Stimulated activated CD4-positive, alpha-beta T cell treated with anti-CD3 and anti-CD28 coated beads, Interleukin-4, amount 100 ng/mL, for 48 hours (primary cell): Measurements from ENCODE around the gene TMEM214.

Experiments
- DNase-seq, 2 donors: peaks; one replicate each; pipeline ENCODE4 v3.0.0-alpha.2; 2020; ENCODE audit warnings: low read depth in 2 of 2

TMEM214 gene

DNA sequence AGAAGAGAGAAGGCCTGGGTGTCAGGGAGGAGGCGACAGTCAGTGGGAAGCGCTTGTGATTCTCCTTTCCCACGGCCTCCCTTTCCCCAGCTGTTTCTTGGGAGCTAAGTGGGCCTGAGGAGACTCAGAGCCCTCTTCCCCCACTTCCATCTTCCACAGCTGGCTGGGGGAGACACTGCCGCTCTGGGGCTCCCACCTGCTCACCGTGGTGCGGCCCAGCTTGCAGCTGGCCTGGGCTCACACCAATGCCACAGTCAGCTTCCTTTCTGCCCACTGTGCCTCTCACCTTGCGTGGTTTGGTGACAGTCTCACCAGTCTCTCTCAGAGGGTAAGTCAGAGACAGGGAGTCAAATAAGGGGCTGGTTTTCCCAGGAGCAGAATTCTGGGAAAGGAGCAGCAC is 7.1 kb downstream of the TMEM214 start:
- no peak for DNase-seq

DNA sequence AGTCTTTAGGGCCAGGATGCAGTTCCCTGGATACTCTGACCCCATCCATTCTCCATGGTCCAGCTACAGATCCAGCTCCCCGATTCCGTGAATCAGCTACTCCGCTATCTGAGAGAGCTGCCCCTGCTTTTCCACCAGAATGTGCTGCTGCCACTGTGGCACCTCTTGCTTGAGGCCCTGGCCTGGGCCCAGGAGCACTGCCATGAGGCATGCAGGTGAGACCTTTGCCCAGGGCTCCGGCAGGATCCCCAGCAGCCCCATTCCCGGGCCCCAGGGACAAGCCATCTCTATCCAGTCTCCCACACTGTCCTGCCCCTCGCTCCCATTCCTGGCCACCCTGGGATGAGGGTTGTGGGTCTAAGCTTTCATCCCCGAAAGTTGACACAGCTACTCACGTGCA is 7.5 kb downstream of the TMEM214 start:
- DNase-seq = no peak

GRCh38 chr2:27041752-27042151 is 9.0 kb downstream of the TMEM214 start:
- DNase-seq = no peak

- DNase-seq = no peak
These were observed 9.4 kb downstream of the TMEM214 start for GRCh38 chr2:27042159-27042661.

DNA sequence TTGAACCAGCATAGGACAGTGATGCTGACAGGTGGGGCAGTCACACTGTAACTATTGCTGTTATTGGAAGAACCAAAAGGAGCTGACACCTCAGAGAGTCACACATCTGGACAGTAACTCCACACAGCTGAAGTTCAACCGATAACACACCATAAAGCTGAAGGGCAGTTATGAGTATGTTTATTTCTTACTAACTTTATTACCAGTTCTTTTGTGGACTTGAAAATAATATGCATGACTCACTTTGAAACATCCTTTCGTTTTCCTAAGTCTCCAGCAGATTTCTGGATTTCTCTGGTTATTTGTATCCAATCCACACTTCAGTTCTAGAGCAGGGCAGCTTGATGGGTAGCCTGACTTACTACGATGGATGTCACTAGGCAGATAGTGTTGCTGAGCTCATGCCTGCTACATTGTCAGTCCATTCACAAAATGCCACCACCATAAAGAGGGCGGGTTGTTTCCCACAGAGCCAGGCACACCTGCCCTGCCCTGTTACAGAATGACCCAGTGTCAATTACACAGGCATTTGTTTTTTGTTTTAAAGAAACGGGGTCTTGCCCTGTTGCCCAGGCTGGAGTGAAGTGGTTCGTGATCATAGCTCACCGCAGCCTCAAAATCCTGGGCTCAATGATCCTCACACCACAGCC is 10.3 kb downstream of the TMEM214 start:
- DNase-seq = no peak

DNA sequence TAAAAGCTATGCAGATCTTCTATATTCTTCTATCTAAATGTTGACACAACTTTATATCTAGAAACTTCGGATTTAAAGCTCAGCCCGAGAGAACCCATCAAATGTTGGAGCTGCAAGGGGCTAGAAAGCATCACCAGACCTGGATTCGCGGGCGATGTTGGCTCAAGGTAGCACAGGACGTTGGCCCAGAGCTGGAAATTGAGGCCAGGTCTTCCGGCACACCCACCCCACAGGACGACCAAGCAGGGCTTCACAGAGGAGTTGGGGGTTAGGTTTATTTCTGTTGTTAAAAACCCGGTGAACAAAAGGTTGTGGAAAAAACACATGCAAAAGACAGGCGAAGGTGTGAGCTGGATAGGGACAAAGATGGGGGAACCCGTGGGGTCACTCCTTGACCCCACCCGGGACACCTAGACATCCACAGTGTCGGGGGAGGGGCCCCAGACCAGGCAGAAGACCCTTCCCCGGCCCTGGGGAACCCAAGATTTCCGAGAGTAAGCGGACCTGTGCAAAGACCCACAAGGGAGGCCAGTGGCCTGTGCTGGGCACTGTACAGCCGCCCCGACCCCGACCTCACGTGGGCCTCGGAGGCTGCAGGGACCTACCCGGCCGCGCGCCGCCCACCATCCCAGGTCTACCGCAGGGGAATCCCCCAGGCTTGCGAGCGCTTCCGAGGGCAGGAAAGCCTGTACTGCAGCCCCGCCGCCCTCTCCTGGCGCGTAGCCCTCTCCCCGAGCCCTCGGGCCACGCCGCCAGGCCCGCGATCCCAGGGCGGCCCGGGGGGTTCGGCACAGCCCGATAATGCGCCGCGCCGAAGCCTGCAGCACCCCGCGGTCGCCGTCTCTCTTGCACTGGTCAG is 16.9 kb downstream of the TMEM214 start:
- peak; percentile 55 to 63 for DNase-seq

DNA sequence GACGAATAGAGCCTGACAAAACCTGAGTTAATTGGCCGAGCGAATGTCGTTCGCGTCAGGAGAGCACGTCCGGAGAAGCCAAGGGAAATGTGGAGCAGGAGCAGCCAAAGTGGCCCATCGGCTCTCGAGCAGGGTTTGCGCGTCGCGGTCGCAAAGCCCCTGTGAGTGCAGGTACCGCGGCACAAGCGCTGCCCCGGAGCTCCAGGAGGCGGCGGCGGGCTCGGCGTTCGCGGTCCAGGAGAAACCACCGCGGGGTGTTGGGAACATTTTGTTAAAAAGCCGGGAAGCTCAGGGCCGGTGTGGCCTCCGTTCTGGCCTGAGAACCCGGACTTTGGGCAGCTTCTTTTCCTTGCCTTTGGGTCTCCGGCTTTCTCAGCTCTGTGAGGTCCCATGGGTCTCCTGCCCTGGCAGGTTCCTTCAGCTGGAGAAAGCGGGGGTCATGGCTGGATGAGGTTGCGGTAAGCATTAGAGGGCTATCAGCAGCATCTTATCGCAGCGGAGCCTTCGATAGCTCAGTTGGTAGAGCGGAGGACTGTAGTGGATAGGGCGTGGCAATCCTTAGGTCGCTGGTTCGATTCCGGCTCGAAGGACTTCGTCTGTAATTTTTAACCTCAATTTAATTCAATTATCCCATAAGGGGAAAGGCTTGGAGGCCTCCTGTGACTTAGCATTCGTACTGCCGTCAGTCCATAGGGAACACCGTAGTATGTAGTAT is 17.7 kb downstream of the TMEM214 start:
- DNase-seq = peak; percentile 80 to 90

DNA sequence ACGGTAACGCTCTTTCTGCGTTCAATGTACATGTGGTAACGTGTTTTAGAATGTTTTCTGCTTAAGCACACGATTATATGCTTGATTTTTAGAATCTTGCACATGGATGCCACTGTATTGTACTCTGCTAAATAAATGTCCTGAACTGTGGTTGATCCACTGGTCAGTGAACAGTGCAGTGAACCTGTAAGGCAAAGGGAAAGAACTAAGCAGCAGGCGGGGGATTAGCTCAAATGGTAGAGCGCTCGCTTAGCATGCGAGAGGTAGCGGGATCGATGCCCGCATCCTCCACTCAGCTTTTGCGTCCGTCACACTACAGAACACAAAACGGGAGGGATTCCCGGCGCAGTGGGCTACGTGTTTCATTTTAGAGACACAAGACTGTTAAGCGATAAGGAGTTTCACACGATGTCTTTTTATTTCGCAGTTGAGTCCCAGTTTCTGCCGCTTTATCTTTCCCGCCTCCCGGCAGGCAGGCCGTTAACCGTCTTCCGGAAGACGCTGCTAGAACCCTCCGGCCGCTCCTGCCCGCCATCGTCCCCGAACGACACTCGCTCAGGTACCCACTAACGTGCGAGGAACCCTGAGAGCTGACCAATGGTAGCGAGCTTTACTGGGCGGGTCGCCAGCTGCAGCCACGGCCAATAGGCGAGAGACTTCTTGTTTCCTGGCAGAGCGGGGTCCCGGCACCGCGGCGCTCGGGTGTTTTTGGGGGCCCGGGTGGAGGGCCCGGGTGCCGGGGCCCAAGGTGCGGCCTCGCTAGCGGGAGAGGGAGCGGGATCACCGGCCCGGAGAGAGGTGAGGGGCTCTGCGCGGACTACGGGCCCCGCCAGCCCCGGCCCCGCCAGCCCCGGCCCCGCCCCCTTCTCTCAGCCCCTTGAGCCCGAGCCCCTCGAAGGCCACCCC is 18.5 kb downstream of the TMEM214 start, which contains the start of gene AGBL5:
TSS of gene AGBL5 (plus strand) at position 673 of the 906 bp plus-strand sequence. CDS start 1,291 bp downstream, outside the sequence.
- DNase-seq = peak; percentile 93 to 94

DNA sequence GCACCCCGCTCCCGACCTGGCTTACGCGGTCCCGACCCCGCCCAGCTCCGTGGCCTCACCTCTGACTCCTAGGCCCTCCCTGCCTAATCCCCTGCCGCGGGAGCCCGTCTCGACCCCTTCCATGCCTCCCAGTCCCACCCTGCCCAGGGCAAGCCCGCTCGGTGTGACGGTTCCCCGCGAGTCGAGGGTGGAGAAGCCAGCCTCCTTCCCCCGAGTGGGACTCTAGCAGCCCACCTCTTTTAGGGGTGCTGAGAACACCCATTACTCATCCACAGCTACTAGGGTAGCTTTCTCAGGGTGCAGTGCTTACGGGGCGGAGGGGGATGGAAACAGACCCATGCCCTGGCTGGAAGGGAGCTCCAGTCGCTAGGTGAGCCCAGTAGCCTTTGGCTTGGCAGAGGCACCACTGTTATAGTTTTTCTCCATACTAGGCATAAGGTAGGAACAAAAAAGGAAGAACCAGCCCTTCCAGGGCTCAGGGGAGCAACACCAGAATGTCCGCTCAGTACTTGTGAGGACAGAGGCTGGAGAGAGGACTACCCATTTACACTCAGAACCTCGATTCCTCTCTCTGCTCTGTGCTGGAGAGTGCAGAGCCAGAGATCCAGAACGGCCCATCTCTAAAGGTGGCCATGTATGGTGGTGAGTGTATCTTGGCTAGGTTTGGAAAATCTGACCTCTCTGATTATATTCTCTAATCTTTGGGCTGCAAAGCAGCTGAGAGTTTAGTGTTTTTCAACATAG is 19.3 kb downstream of the TMEM214 start:
- no peak for DNase-seq

- DNase-seq = no peak
These were observed 20.6 kb downstream of the TMEM214 start for GRCh38 chr2:27053321-27053720.

DNA sequence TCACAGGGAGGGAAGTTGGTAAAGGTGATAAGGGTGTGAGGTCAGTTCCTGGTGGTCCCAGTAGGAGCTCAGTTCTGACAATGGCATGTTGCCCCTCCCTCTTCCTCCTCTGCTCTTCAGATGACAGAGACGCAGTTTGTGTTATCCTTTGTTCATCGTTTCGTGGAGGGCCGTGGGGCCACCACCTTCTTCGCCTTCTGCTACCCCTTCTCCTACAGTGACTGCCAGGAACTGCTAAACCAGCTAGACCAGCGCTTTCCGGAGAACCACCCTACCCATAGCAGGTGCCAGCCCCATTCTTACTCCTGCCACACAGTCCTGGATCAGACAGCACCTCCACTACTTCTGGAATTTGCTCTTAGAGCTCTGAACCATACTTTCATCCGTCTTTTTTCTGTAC is 21.0 kb downstream of the TMEM214 start:
- DNase-seq = no peak

GRCh38 chr2:27054721-27055120 is 22.0 kb downstream of the TMEM214 start:
- DNase-seq = no peak

DNA sequence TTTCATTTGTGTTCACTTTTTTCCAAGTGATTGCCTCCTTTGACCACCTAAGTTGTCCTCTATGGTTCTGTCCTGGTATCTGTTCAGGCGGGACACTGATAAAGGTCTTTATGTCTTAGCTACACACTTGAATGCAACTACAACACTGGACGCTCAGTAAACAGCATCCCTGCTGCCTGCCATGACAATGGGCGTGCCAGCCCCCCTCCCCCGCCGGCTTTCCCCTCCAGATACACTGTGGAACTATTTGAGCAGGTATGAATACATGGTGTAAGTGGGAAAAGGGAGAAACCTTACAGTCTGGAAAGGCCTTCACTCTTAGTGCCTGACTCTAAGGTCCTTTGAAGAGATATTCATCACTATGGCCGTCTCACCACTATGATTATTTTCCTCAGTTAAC is 24.4 kb downstream of the TMEM214 start:
- DNase-seq = no peak

- DNase-seq = no peak
These were observed 25.4 kb downstream of the TMEM214 start for GRCh38 chr2:27058210-27058609.

- no peak for DNase-seq
These were observed 26.5 kb downstream of the TMEM214 start for GRCh38 chr2:27059141-27059820.

- DNase-seq = no peak
These were observed 27.6 kb downstream of the TMEM214 start for GRCh38 chr2:27060323-27060722.

DNA sequence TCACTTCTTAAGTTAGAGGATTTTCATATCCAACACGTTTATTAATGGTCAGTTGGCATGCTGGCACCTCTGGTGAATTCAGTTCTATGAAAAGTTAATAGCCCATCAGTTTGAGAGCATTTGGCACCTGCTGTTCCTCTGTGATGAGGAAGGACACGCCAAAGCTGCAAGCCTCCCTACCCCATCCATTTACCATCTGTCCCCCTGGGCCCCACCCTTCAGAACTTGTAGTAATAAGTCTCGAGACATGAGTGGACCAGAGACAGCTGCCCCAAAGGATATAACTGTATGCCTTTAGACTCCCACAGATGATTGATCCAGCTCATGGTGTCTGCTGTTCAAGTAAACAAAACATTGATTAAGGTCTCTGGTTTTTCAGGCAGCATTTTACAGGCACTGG is 32.4 kb downstream of the TMEM214 start:
- DNase-seq = no peak

DNA sequence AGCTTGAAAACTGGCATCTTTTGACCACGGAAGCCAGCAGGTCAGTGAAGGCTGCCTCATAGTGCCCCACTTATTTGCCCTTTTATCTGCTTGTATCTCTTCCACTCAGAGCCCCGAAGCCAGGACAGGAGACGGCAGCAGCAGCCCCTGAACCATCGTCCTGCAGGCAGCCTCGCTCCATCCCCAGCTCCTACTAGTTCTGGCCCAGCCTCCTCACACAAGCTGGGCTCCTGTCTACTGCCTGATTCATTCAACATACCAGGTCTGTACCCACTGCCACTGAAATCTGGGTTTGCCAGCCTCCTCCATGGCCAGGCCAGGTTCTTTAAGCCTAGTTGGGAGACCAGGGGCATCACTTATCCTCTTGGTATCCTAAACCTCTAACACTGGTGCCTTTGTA is 34.6 kb downstream of the TMEM214 start:
- DNase-seq = no peak

DNA sequence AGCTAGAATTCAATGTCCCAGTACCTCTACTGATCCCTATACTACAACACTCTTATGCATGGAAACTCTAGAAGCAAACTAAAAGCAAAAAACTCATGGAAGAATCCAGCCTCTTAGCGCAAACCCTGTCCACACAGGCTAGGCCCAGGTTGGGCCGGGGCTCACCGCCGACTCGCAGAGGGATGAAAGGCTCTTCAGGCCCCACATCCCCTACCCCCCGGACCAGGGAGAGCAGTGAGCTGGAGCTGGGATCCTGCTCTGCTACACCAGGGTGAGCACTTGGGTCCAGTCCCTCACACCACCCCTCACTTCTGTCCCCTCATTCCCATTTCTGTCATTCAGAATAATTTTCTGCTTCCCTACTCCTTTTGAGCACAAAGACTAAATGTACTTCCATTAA is 36.7 kb downstream of the TMEM214 start:
- no peak for DNase-seq
